Mononuclear cell (primary cell): ENCODE data around the gene TGFB2. TPM values are rescaled to one million over a fixed set of nuclear protein-coding genes. Genes with fewer than 3 reads are reported as not detected.

Experiments
- H3K27me3 ChIP-seq: 2 replicates; pipeline ENCODE4 v1.6.0; 2011; ENCODE audit warnings: low read length, control low read depth; ENCODE audit not compliant: insufficient read depth
- H3K4me1 ChIP-seq: 2 replicates; pipeline ENCODE4 v1.5.1; 2011; ENCODE audit warnings: mild to moderate bottlenecking, low read length, control low read depth; ENCODE audit not compliant: insufficient read depth
- H3K4me3 ChIP-seq: 2 replicates; pipeline ENCODE4 v1.5.1; 2011; ENCODE audit warnings: mild to moderate bottlenecking, low read length, moderate library complexity
- H3K9me3 ChIP-seq: 2 replicates; pipeline ENCODE4 v1.5.1; 2011; ENCODE audit warnings: low read depth, mild to moderate bottlenecking, control low read depth, low read length
- total RNA-seq: library from RNA; depleted of rRNA; stranded (reverse); fragments of >200 nt; gene quantifications from one replicate; pipeline ENCODE4 v1.2.3, GENCODE V29; 2012

Gene TGFB2
- total RNA-seq, 1 donor = 0.31 TPM

GRCh38 chr1:218479436-218480115 lies 134.4 kb downstream of the TGFB2 start:
- Histone ChIP-seq H3K4me3 (no peak overlapping the region), H3K27me3 (no peaks in the 10 kb centered on the region), H3K4me1 (no peaks in the 10 kb centered on the region), H3K9me3 (no peaks in the 10 kb centered on the region)

GRCh38 chr1:218480137-218480536 lies 135.0 kb downstream of the TGFB2 start:
- Histone ChIP-seq H3K27me3 (no peaks in the 10 kb centered on the region), H3K9me3 (no peaks in the 10 kb centered on the region), H3K4me1 (no peaks in the 10 kb centered on the region), H3K4me3 (no peak overlapping the region)

GRCh38 chr1:218480588-218481099 lies 135.5 kb downstream of the TGFB2 start:
- no peaks in the 10 kb centered on the region for H3K27me3 ChIP-seq
- no peak overlapping the region for H3K4me3 ChIP-seq
- no peaks in the 10 kb centered on the region for H3K9me3 ChIP-seq
- H3K4me1 ChIP-seq = no peaks in the 10 kb centered on the region

GRCh38 chr1:218481116-218481775 lies 136.1 kb downstream of the TGFB2 start:
- Histone ChIP-seq H3K9me3 (no peaks in the 10 kb centered on the region), H3K4me1 (no peaks in the 10 kb centered on the region), H3K27me3 (no peaks in the 10 kb centered on the region), H3K4me3 (no peak overlapping the region)

GRCh38 chr1:218482683-218483082 lies 137.5 kb downstream of the TGFB2 start:
- Histone ChIP-seq H3K27me3 (no peaks in the 10 kb centered on the region), H3K4me3 (no peak overlapping the region), H3K9me3 (no peaks in the 10 kb centered on the region), H3K4me1 (no peaks in the 10 kb centered on the region)

- H3K9me3 ChIP-seq = no peaks in the 10 kb centered on the region
- H3K27me3 ChIP-seq = no peaks in the 10 kb centered on the region
- H3K4me1 ChIP-seq = no peaks in the 10 kb centered on the region
- H3K4me3 ChIP-seq = no peak overlapping the region
These were observed 140.2 kb downstream of the TGFB2 start for GRCh38 chr1:218485241-218485928.

- Histone ChIP-seq H3K4me1 (no peaks in the 10 kb centered on the region), H3K27me3 (no peaks in the 10 kb centered on the region), H3K9me3 (no peaks in the 10 kb centered on the region), H3K4me3 (no peak overlapping the region)
These were observed 143.4 kb downstream of the TGFB2 start for GRCh38 chr1:218488531-218488930.

- H3K4me3 ChIP-seq = no peak overlapping the region
These were observed 143.8 kb downstream of the TGFB2 start for GRCh38 chr1:218488986-218489385.

GRCh38 chr1:218490406-218490922 lies 145.3 kb downstream of the TGFB2 start:
- Histone ChIP-seq H3K4me3 (no peak overlapping the region), H3K4me1 (no peaks in the 10 kb centered on the region), H3K9me3 (no peaks in the 10 kb centered on the region), H3K27me3 (no peaks in the 10 kb centered on the region)

More at GRCh38 chr1:218488986-218489385, 143.8 kb downstream of the TGFB2 start:
- H3K4me1 ChIP-seq = no peaks in the 10 kb centered on the region
- H3K9me3 ChIP-seq = no peaks in the 10 kb centered on the region
- H3K27me3 ChIP-seq = no peaks in the 10 kb centered on the region

- no peak overlapping the region for H3K4me3 ChIP-seq
- H3K9me3 ChIP-seq = no peaks in the 10 kb centered on the region
- no peaks in the 10 kb centered on the region for H3K27me3 ChIP-seq
- no peaks in the 10 kb centered on the region for H3K4me1 ChIP-seq
These were observed 147.7 kb downstream of the TGFB2 start for GRCh38 chr1:218492874-218493273.

- H3K4me3 ChIP-seq = no peak overlapping the region
- H3K4me1 ChIP-seq = no peaks in the 10 kb centered on the region
- H3K9me3 ChIP-seq = no peaks in the 10 kb centered on the region
- no peaks in the 10 kb centered on the region for H3K27me3 ChIP-seq
These were observed 148.8 kb downstream of the TGFB2 start for GRCh38 chr1:218493986-218494385.

Other genes starting within 250 kb of the TGFB2 start
- gene RRP15, start 60.0 kb upstream of the TGFB2 start, total RNA-seq = 13.2 TPM